HL-60/S4 treated with retinoic acid at 250 ng/mL for 4 days and 3 days (cell line): Measurements from ENCODE around the gene WNT7B.

ENCODE experiments used
- in situ Hi-C: fragments of 300-500 bp; cut with MboI; formaldehyde crosslinking; loops from 2 replicates; pipeline ENCODE4 v1.7.0; 2022; ENCODE audit warnings: low sequenced_read_pairs

The WNT7B gene

DNA sequence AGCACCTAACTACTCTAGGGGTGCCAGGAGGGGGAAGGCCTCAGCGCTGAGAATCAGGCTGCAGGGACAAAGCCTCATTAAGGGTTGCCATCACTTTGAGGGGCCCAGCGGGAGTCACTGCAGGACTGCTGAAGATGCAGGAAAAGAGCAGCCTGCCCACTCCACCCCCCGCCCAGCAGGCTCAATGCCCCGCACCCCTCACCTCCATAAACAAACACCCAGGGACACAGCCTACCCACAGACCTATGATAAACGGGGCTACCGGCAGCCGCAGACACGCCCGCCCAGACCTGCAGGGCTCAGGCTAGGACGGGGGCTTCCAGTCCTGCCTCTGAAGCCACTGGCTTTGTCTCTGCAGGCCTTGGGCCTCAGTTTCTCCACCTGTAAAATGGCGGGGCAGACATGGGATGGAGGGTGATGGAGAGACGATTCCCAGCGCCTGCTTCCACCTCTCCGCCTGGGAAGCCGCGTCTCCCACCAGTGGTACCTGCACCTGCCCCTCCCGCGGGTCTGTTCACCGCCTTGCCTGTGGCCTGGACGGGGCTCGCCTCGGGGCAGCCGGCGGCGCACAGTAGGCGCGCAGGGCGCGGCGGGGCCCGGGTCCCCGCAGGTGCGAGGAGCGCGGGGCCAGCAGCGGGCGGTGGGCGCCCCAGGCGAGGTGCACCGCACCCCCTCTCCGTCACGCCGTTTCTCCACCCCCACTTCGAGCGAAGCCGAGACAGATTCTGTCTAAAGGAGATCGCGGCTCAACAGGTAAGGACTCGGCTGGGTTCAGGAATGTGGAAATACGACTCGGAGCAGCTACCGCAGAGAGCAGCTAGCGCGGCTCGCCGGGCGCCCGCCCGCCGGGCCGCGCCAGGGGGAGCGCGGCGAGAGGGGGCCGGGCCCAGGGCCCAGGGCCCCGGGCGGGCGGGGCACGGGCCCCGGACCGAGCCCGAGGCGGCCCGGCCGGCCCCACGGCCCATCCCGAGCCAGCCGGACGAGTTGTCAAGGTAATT, 1.5 kb downstream of the WNT7B start:
- in situ Hi-C loops, result no loop called here

DNA sequence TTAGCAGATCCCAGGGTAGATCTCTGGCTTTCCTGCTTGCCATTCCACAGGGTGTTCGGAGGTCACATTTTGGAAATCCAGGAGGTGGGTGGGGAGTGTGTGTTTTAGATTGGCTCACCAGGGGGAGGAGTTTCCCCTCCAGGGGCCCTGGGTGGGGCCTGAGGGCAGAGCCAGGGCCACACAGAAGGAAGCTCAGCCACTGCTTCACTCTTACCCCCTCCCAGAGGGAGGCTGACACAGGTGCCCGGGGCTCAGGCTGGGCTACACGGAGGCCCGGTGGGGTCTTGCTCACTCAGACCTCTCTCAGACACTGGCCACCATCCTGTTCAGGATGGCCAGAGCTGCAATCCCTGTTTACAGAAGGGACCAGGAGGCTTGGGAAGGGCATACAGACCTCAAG, 2.5 kb downstream of the WNT7B start:
- in situ Hi-C loops, result no loop called here

DNA sequence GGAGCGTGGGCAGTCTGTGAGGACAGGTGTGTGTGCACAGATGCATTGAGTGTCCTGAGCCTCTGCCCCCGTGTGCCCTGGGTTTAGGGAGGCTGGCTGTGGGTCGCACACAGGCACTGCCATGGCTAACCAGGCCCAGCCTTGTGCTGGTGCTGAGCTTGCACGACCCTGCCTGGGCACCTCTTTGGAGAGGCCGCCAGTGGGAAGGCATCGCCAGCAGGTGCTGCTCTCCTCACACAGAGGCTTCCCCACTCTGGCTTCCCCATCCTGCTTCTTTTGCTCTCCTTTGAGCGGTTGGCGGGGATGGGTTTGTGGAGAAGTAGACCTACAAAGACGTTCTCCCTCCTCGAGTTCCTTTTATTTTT, 4.1 kb downstream of the WNT7B start:
- in situ Hi-C loops, result no loop called here

DNA sequence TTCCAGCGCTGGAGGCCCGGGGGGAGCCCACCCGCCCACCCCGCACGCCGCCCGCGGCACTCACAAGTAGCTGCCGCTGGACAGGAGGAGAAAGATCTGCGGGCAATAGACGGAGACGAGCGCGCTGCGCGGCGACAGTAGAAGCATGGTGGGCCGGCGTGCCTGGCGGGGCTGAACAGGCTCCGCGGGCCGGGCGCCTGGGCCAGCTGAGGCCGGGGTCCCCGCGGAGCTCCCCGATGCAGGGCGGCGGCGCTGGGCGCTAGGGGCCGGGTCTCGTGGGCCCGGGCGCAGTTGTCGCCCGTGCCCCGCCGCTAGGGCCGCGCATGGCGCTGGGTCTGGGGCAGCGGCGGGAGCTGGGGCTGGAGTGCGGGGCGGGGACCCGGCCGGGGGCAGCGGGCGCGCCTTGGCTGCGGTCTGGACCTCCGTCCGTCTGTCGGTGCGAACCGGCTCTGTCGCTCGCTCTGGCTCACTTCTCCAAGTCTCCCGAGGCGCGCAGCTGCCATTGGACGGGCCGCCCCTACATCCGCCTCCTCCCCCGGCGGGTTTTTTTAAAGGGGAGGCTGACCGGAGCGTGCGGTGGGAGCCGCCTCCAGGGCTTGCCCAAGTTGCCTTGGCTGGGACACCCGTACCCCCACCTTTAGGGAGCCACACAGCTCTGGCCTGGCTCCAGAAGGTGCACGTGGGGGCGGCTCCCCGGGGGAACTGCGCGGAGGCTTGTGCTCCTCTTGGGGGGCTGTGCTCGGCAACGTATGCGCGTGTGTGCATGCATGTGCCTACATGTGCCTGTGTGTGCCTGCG, 4.7 kb downstream of the WNT7B start:
- in situ Hi-C loops, result no loop called here

DNA sequence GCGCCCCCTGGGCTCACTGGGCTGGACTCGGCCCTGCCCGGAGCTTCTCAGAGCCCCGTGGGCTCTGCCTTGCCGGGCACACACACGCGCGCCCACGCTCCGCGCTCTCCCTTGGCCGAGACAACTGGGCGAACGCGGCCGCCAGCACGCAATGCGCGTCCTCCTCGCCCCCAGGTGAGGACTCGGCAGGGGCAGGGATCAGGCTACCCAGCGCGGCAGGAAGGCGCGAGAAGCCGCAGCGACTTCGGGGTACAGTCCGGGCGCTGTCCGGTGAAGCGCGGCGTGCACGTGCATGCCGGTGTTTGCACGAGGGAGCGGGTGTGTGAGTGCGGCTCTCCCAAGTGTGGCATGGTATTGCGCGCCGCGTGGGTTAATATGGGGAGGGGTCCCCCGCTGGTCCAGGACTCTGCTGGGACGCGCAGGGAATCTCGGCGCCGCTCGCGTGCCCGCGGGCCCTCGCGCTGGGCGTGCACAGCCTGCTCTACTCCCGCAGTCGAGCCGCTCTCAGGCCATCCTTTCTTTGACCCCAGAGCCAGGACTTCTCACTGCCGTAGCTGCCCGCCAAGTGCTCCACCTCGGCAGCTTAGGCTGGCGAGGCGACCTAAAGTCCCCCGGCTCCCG, 5.4 kb downstream of the WNT7B start:
- in situ Hi-C loops, result no loop called here

DNA sequence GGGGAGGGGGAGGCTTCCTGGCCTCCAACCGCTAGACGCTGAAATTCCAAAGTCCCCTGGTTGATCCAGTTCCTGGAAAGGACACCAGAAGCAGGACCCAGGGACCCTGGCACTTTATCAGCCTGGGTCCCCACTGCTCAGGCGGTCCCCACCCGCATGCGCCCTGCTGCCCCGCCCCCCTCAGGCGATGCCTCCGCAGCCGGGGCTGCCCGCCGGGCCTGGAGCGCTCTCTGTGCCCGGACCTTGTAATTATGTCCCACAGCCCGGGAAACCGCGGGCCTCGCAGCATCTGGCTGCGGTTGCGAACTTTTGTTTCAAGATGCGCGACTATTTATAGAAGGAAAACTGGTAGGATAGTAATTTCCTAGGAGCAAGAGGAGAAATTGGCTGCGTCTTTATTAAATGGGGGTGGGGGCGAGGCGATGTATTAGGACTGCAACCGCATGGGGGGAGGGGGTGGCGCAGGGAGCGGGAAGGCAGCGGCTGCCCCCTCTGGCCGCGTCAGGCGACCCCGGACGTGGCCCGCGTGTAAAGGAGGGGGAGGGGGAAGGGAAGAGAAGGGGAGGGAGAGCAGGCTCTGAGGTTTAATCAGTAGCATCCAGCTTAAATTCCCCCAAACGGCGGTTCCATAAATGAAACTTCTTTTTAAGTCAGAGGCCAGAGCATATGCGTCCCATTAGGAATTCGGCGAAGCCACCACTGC, 6.1 kb downstream of the WNT7B start:
- in situ Hi-C loops, result no loop called here

DNA sequence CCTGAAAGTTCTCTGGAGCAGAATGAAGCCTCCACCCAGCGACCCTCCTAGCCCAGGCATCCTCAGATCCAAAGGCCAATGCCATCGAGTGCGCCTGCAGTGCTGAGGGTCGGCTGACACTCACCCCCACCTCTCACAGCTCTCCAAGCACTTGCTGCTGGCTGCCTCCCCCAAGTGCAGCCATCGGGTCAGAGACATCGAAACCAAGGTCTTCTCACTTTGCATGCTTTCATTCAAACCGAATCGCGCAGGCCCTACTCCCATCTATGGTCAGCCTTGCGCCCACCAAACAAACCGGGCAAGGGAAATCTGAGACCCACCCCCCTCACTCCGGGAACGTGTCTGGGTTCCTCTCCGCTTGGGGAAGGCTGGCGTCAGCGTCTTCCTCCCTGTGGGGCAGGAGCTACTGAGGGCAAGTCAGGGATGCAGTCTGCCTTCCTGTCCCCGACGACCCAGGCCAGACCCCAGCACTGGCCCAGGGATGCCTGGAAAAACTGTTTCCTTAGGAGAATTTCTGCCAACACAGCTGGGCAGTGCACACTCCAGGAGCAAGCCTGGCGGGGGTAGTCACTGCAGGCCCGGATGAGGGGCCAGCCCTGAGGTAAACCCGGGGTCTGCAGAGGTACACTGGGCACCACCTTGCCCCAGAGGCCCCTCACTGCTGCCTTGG, 7.0 kb downstream of the WNT7B start:
- in situ Hi-C loops, result no loop called here

DNA sequence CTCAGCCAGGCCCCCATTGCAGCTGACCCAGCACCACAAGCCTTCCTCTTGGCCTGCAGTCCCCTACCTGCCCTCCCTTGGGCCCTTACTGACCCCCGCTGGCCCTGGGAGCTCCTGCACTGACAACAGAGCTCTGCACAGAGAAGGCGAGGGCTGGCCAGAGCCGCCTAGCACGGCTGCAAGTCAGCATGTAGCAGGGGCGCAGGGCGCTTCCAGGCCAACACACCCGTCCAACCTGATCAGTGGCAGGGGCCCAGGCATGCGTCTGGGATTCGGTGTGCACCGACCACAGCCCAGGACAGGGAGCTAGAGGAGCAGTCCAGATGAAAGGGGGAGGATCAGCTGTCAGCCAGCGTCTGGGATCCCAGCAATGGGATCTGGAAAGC, 7.6 kb downstream of the WNT7B start:
- in situ Hi-C loops, result no loop called here

DNA sequence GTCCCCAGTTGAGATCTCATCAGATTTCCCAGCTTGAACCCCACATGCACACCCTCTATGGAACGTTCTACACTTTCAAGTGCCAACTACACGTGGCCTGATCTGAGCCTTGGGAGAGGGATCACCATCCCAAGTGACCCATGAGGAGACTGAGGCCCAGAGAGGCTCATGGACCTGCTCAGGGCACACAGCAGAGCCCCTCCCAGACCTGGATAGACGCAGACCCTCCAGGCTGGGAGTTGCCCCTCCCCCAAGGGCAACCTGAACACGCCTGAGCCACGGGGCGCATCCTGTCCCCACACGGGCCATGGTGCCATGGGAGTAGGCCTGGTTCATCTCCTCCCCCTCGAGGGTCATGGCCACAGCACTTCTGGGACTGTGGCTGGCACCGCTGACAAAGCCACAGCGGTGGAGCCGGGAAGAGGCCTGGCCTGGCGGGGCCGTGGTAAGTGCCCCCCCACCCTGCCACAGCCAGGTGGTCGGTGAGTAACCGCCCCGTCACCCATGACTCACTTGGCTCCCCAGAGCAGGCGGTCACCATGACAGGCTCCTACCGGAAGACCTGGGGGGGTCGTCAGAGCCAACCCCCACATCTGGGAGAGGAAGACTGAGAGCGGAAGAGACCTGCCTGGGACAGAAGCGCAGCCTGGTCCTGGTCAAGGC, 8.1 kb downstream of the WNT7B start:
- in situ Hi-C loops, result no loop called here

DNA sequence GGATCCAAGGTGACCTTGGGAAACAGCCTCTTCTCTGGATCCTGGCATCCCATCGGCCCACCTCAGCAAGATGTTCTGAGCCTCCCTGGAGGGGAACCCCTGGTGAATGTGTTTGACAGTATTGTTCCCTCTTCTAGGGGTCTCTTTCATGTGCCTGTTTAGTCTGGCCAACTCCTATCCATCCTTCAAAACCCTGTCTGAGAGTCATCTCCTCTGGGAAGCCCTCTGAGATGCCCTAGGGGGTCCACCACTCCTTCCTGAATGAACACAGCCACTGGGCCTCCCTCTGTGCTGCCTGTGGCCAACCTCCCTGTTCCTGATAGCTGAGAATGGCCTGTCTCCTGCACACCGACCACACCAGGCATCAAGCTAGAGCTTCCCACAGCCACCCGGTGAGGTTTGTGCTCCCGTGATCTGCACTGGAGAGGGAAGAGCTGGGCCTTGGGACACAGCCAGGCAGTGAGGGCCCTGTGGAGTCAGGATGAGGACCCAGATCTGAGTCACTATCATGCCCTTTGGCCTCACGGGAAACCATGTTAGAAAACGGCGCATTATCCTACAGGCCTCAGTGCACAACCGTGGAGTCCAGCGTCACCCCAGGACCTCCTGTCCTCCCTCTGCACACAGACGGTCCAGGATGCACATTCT, 8.8 kb downstream of the WNT7B start:
- in situ Hi-C loops, result no loop called here

DNA sequence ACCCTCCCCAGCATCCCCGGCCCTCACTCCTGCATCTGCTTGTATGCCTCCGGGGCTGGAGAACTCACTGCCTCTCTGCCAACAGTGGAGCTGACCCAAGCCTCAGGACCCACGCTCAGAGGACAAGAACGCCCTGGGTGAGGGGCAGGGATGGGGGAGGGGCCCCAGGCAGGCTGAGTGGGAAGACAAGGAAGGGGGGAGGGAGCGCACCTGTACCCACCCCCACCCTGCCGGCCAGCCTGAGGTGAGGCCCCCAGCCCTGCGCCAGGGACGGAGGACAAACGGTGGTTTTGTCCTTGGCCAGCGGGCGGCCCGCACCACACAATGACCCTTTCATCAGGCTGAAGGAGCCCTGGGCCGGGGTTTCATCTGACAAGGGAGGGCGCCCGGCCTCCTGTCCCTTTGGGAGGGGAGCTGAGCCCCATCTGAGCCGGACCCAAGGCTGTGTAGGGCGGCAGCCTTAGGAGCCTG, 10.0 kb downstream of the WNT7B start:
- in situ Hi-C loops, result no loop called here

DNA sequence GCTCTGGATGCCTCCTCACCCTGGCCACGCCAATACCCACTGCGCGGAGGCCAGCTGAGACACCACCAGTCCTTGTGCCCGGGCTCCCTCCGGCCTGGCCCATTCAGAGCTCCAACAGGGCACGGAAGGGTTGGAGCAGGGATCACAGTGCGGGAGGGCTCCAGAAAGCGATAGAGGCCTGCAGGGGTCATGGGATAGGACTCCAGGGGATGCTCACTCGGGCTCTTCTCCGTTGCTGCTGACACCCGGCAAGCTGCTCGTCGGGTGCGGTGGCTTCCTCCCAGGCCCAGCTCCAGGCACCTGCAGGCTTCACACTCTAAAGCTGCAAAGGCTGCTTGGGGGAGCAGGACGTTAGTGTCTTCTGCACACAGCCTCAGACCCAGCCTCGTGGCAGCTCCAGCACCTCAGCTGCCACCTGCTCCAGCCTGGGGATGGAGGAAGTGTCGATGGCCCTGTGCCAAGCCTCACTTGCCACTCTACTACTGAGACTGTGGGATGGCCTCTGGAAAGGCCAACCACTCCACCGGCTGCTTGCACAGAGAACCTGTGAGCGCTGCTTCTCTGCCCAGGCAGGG, 10.6 kb downstream of the WNT7B start:
- in situ Hi-C loops, result no loop called here

DNA sequence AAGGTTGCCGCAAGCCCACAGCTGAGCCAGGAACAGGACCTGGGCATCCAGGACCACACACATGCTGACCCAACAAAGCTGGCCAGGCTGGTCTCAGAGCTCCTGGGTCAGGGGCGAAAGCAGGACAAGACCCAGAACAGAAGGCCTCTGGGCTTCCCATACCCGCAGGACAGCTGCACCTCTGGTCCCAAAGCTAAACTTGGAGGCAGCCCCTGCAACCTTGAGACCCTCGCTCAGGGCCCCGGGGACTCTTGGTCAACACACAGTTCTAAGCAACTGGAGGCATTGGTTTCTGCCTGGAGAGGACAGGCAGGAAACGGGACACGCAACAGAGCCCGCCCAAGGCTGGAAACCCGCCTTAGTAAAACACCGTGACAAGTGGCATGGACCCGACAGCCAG, 11.4 kb downstream of the WNT7B start:
- in situ Hi-C loops, result no loop called here

DNA sequence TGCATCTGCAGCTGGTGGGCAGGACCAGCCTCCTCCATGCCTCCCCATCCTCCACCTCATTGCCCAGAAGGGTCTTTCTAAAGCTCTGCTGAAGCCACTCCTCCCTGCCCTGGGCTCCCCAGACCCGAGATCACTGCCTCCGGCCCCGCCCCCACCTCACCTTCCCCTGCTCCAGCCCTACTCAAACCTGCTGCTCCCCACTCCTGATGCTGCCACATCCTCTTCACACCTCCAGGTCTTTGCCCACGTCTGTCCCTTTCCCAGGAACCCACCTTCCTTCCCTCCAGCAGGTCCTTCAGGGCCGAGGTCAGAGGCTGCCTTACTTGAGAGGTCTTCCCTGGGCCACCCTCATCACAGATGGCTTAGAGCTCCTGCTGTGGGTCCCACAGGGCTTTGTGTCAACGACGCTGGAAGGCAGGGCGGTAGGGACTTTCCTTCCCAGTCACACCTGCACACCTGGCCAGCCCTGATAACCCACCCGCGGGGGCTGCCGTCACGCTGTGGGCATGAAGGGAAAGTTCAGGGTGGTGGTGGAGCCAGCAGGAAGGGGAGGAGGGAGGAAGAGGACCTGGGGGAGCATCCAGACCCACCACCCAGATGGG, 11.9 kb downstream of the WNT7B start:
- in situ Hi-C loops, result no loop called here

DNA sequence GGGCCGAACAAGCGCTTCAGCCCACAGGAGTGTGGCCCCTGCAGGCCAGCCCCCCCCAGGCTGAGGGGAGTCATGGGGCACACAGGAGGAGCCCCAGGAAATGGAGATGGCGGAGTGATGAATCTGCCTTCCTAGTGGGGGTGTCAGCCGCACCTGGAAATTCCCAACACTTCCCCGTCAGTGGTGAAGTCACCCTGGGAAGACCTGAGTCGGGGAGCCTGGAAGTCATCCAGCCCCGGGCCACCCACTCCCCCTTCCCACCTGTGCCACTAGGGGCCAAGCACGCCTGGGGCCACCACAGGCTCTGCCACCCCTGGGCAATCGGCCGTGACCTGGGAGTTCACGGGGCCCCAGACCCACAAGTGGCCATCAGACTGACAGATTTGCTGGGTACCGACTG, 12.6 kb downstream of the WNT7B start:
- in situ Hi-C loops, result no loop called here

DNA sequence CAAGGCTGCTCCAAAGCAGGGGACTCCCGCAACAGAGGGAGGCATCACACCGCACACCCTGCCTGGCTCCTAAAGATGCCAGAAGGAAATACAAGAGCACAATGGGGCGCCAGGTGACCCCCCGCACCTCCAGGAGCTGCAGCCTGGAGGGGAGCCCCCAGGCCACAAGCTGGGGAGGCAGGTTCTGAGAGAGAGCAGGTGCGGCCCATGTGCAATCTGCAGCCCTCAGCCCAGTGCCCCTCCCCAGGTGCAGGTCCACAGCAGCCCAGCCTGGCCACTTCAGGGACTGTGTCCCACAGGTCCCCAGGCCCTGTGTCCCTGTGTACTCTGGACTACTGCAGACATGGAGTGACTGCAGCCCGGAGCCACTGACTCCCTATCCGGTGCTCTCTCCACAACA, 13.1 kb downstream of the WNT7B start:
- in situ Hi-C loops, result no loop called here

DNA sequence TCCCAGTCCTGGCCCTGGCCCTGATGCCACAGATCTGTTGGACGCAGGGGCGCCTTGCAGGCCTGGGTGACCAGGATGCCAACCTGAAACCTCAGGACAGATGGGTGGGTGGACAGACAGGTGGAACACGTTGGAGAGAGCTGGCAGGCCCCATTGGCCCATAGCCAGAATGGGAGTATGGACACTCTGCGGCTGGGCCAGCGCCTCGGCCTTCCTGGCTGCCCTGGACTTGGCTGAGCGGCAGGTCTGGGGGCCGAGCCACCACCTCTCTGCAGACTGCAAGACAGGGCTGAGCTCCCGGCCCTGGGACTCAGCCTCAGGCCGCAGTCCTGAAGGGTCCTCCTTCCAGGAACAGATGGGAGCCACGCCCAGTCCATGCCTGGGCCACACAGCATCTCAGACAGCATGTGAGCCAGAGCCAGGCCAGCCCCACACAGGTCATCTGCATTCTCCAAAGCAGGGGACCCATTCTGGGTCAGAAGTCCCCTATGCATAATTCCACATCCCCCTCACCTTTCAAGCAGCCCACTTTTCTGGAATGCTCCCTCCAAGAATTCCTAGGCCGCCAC, 14.1 kb downstream of the WNT7B start:
- in situ Hi-C loops, result no loop called here

DNA sequence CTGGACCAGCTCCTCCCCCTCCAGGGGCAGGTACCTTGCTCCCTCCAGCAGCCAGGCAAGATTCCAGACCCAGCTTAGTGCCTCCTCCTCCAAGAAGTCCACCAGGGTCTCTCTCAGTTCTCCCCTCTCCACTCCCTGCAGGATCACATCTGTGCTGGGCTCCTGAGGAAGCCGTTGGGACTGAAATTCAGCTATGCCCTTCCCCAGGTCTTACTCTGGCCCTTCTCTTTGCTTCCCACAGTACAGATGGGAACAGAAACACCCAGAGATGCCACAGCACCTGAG, 14.6 kb downstream of the WNT7B start:
- in situ Hi-C loops, result no loop called here
